ENCODE measurements around the gene CDK16. TPM values are rescaled to one million over a fixed set of nuclear protein-coding genes. Genes with fewer than 3 reads are reported as not detected.

The CDK16 gene
- polyA plus RNA-seq, 1 donor (not counting 4 experiments of a cell fraction or from before 2014, with no cell fraction given), result 79.3 TPM

DNA sequence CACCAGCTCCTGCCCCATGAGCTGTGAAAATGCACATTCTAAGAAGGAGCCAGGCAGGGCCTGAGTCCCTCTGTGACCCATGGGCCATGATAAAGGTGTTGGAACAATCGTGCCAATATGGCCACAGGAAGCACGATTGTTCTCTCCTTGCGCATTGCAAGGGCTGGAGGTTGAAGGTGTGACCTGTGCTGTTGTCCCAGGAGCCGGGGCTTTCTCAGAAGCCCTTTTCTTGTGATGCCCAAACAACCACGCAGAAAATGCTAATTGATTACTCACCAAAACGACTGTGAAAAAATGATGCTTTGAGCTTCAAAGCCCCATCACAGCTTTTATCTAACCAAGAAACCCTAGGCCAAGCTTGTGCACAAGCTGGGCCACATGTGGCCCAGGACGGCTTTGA lies 48.2 kb downstream of the CDK16 start:
- no peaks in the 10 kb centered on the region for H3K36me3 ChIP-seq (ENCODE audit: control insufficient read depth in 2 of 2, extremely low read depth in 1 of 2, insufficient read depth in 2 of 2, low read length in 2 of 2)
- FAIRE-seq, result no peak
- no peak overlapping the region for H2AFZ ChIP-seq (ENCODE audit: control insufficient read depth, low read length)
- H3K9ac ChIP-seq (ENCODE audit: control insufficient read depth, extremely low read depth, insufficient read depth, low read length), result no peak overlapping the region
- dilution Hi-C loops (cut with MboI; ENCODE audit: extremely low pct_ligation_motif_present, low sequenced_read_pairs), result no loop called here
- H3K79me2 ChIP-seq (ENCODE audit: control insufficient read depth, insufficient read depth, low read length), result no peaks in the 10 kb centered on the region
- no peak overlapping the region for H3K4me2 ChIP-seq (ENCODE audit: control insufficient read depth, extremely low read depth, insufficient read depth, low read depth, low read length)
- no peaks in the 10 kb centered on the region for H4K20me1 ChIP-seq (ENCODE audit: control insufficient read depth, extremely low read depth, insufficient read depth, low read length)
- DNase-seq (ENCODE audit: low read depth, low spot score), result no peak
- H3K9me1 ChIP-seq (ENCODE audit: control insufficient read depth, extremely low read depth, insufficient read depth, low read length), result no peaks in the 10 kb centered on the region
- TF ChIP-seq EZH2 (IDR thresholded peaks at IDR 0.05; ENCODE audit: low read length), result no peak
- TF ChIP-seq, protein P1, sequence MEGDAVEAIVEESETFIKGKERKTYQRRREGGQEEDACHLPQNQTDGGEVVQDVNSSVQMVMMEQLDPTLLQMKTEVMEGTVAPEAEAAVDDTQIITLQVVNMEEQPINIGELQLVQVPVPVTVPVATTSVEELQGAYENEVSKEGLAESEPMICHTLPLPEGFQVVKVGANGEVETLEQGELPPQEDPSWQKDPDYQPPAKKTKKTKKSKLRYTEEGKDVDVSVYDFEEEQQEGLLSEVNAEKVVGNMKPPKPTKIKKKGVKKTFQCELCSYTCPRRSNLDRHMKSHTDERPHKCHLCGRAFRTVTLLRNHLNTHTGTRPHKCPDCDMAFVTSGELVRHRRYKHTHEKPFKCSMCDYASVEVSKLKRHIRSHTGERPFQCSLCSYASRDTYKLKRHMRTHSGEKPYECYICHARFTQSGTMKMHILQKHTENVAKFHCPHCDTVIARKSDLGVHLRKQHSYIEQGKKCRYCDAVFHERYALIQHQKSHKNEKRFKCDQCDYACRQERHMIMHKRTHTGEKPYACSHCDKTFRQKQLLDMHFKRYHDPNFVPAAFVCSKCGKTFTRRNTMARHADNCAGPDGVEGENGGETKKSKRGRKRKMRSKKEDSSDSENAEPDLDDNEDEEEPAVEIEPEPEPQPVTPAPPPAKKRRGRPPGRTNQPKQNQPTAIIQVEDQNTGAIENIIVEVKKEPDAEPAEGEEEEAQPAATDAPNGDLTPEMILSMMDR (optimal IDR thresholded peaks at IDR 0.05 in 1 of 3, IDR thresholded peaks at IDR 0.05 in 1 of 3, conservative IDR thresholded peaks at IDR 0.05 in 1 of 3; ENCODE audit: extremely low read depth in 1 of 3, insufficient read depth in 2 of 3, low read length in 3 of 3), result no peak
- H3K4me3 ChIP-seq (ENCODE audit: control insufficient read depth in 2 of 3, extremely low read depth in 1 of 3, insufficient read depth in 2 of 3, low read depth in 1 of 3, low read length in 3 of 3), result no peak overlapping the region
- no peaks in the 10 kb centered on the region for H3K9me3 ChIP-seq (ENCODE audit: control insufficient read depth, low read depth, low read length)
- peaks cover 3% of the 10 kb centered on the region for H3K4me1 ChIP-seq (ENCODE audit: control insufficient read depth, extremely low read depth, insufficient read depth, low read length)
- H3K27me3 ChIP-seq (ENCODE audit: control insufficient read depth, extremely low read depth, insufficient read depth, low read length), result no peaks in the 10 kb centered on the region
- no peak overlapping the region for H3K27ac ChIP-seq (ENCODE audit: control insufficient read depth, insufficient read depth, low read length)

GRCh38 chrX:47272013-47272408 lies 53.5 kb downstream of the CDK16 start:
- dilution Hi-C loops (cut with MboI; ENCODE audit: extremely low pct_ligation_motif_present, low sequenced_read_pairs), result no loop called here
- no peaks in the 10 kb centered on the region for H4K20me1 ChIP-seq (ENCODE audit: control insufficient read depth, extremely low read depth, insufficient read depth, low read length)
- no peaks in the 10 kb centered on the region for H3K79me2 ChIP-seq (ENCODE audit: control insufficient read depth, insufficient read depth, low read length)
- DNase-seq (ENCODE audit: low read depth, low spot score) (no peak), FAIRE-seq (no peak)
- no peak overlapping the region for H3K9ac ChIP-seq (ENCODE audit: control insufficient read depth, extremely low read depth, insufficient read depth, low read length)
- H3K27me3 ChIP-seq (ENCODE audit: control insufficient read depth, extremely low read depth, insufficient read depth, low read length), result no peaks in the 10 kb centered on the region
- no peak overlapping the region for H3K4me3 ChIP-seq (ENCODE audit: control insufficient read depth in 2 of 3, extremely low read depth in 1 of 3, insufficient read depth in 2 of 3, low read depth in 1 of 3, low read length in 3 of 3)
- H3K9me1 ChIP-seq (ENCODE audit: control insufficient read depth, extremely low read depth, insufficient read depth, low read length), result no peaks in the 10 kb centered on the region
- no peak overlapping the region for H3K27ac ChIP-seq (ENCODE audit: control insufficient read depth, insufficient read depth, low read length)
- H3K4me2 ChIP-seq (ENCODE audit: control insufficient read depth, extremely low read depth, insufficient read depth, low read depth, low read length), result no peak overlapping the region
- H2AFZ ChIP-seq (ENCODE audit: control insufficient read depth, low read length), result no peak overlapping the region
- H3K36me3 ChIP-seq (ENCODE audit: control insufficient read depth in 2 of 2, extremely low read depth in 1 of 2, insufficient read depth in 2 of 2, low read length in 2 of 2), result no peaks in the 10 kb centered on the region
- no peaks in the 10 kb centered on the region for H3K9me3 ChIP-seq (ENCODE audit: control insufficient read depth, low read depth, low read length)
- no peaks in the 10 kb centered on the region for H3K4me1 ChIP-seq (ENCODE audit: control insufficient read depth, extremely low read depth, insufficient read depth, low read length)
- TF ChIP-seq EZH2 (IDR thresholded peaks at IDR 0.05; ENCODE audit: low read length), result no peak
- TF ChIP-seq, protein P1 (optimal IDR thresholded peaks at IDR 0.05 in 1 of 3, IDR thresholded peaks at IDR 0.05 in 1 of 3, conservative IDR thresholded peaks at IDR 0.05 in 1 of 3; ENCODE audit: extremely low read depth in 1 of 3, insufficient read depth in 2 of 3, low read length in 3 of 3), result no peak

All from keratinocyte (primary cell).